Measurements from ENCODE around the gene TEKT3.

TEKT3 gene

DNA sequence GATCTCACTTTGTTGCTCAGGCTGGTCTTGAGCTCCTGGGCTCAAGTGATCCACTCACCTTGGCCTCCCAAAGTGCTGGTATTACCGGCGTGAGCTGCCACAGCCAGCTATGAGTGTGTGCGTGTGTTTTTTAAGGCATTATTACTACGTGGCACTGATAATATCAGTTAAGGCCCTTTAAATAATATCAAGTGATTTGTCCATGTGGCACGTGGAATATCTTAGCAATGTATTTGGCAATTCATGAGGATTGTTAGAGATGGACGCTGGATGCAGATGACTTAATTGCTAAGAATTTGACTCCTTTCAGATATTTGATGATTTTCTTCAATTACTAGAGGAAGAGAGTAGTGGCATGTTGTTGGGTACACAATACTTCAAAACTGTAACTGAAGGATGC is 50.8 kb downstream of the TEKT3 start:
- no peak for DNase-seq (ENCODE audit: low spot score)

DNA sequence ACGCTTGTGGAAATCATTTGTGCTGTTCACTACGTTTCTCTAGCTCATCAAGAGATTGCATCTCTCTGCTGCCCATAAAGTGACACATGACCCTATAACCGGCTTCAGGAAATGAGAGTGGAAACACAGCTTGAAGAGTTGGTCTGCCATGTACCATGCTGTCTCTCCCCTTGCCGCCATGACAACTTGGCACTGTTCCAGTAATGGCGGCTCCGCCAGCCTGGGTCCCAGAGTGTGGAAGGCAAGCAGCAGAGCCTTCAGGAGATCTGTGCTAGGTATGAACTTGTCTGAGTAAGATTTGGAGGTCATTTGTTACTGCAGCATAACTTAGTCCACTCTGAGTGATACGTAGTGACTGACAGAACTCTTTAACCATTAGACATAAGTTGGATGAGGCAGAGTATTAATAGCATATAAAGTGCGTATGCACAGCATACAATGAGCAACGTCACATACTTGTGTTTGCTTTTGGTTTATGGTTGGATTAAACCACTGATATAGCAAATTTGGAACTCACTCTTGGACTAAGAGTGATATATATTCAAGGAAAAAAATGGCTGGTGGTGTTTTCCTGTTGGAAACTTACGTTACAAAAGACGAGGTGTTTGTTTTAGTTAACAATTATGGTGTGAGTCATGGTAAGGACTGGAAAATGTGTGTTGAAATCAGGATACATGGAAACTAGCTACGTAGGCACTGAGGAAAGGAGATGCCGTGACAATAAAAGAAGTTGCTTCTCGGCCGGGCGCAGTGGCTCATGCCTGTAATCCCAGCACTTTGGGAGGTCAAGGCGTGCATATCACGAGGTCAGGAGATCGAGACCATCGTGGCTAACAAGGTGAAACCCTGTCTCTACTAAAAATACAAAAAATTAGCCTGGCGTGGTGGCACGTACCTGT is 51.9 kb downstream of the TEKT3 start:
- no peak for DNase-seq (ENCODE audit: low spot score)

DNA sequence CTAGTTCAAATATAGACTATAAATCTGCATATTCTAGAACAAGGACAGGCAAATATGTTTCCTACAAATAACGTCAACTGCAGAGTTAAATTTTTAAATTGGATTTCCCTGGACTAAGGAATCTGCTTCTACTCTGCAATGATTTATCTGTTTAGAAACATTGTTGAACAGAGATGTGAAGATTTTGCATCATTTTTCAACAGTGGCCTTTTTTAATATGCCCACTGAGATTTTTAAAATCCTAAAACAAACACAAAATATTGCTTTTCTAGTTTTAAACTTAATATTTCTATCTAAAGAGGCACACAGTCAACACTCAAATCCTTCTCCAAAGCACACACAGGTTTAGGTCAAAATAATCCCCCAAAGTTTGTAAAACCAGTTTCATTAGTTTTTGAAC is 52.5 kb downstream of the TEKT3 start:
- no peak for DNase-seq (ENCODE audit: low spot score)

DNA sequence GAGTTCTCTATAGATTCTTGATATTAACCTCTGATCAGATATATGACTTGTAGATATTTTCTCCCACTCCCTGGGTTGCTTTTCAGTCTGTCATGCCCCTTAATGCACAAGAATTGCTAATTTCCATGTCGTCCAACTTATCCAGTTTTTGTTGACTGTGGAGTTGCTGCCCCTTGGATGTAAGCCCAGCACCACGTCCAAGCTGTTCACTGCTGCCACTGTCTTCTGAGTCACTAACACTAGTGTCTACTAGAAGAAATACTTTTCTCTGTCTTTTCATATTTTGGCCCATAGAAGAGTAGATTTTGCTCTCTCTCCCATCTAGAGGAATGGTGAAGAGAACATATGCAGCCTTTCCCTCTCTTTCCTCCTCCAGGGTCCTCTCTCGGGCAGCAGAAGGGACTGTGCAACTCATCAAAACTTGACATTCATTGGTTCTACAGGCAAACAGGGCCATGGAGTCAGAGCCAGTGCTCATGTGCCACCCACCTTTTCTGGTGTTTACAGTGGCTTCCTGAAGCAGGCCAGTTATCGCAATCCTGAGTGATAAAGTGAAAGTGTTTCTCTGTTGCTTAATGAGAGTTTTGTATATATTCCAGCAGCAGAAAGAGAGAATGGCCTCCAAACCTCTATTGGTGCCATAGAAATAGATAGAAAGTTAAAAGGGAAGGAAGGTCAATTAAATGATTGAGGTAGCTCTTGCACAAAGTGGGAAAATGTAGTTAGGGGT is 53.7 kb downstream of the TEKT3 start:
- DNase-seq (ENCODE audit: low spot score) = no peak

DNA sequence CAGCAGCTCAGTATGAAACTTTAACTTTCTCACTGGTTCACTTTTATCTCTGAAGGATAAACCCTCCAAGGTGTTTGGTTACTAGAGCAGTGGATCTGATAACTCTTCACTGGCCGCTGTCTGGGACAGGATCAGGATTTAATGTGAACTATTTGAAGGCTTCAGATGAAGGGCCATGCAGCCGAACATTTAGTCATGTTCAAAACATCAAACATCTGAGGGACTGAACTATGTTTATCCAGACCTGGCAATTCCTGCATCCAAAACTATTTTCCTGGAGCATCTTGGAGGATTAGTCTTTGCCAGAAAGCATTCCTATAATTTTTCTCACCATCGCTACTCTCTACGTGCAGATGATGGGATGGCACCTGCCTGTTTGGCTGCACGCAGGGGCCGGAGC is 55.9 kb downstream of the TEKT3 start:
- DNase-seq (ENCODE audit: low spot score) = no peak

DNA sequence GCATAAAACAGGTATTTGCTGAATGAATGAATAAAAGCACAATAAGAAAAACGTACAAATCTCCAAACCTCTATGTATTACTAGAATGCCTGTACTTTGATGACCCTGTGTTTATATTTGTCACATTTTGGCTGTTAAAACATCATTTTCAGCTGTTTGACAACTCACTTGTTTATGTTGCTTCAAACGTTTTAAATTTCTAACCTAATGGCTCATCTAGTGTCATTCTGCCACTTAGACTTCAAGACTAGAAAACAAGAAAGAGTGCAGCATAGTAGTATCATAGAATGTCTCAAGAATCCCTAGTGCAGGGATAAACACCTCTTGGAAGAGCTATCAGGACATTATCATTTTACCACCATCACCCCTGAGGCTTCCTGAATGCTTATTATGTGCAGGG is 56.9 kb downstream of the TEKT3 start:
- no peak for DNase-seq (ENCODE audit: low spot score)

DNA sequence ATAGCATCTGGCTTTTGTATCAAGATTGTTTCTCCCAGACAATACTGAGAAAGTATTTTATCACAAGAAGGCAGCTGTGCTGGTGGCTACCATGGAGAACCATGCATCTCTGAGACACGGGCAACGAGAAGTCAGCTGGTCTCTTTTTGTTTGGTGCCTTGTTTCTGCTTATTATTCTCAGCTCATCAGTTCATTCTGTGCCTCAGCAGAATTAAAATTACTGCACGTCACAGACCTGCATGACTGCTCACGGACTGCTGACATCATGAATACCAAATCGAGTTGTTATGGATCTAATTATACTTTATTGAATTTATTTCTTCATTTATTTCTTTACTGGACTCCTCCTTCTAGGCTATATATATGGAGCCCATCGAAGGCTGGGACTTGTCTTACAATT is 57.3 kb downstream of the TEKT3 start:
- no peak for DNase-seq (ENCODE audit: low spot score)

DNA sequence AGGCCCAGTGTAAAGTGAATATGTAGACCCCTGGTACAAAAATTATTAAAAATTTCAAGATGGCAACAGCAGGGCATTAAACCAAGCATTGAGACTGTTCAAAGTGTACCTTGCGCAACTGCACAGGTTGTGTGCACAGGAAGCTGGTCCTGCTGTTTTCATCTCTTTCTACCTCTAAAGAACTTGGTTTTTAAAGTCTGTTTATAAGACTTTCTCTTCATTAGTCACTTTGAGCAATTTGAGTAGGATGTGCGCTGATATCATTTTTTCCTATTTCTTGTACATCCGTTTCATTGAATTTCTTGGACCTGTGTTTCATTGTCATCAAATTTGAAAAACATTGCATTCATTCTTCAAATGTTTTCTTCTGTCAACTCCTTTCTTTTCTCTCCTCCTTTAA is 59.5 kb downstream of the TEKT3 start:
- DNase-seq (ENCODE audit: low spot score) = no peak

DNA sequence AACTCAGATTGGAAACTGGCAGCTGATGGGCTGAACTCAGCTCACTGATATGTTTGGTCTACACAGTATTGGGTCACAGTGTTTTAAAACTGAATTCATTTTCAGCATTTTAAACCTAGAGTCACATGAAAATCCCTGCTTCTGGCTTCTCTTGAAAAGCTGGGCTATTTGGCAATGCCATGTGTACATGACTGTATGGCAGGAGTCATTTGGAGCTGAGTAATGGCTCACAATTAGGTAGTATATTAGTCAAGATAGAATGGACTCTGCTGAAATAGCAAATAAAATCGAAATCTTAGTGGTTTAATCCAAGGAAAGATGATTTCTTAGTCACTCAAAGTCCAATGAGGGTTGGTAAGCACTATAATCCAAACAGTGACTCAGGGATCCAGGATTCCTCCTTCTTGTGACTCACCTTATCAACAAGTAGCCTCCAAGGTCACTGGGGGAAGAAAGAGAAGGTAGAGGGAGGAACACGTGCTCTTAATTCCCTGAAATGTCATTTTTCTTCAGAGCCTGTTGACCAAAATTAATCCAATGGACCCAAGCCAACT is 62.4 kb downstream of the TEKT3 start:
- DNase-seq (ENCODE audit: low spot score) = no peak

DNA sequence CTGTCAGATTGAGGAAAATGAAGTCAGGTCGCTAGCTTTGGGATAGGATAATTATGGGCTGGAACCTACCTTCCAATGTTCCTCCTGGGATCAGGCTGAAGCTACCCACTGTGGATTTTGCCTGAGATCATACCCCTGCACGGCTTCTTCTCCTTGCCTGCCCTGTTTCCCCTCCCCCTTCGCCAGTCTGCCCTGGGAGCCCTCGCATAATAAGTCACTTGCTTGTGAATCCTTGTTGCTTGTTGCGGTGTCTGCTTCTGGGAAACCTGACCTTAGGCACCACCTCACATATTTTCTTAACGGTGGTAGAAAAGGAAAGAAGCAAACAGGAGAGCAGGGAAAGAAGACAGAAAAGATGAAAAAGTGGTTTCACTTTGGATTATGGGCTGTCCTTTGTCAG is 63.0 kb downstream of the TEKT3 start:
- no peak for DNase-seq (ENCODE audit: low spot score)

DNA sequence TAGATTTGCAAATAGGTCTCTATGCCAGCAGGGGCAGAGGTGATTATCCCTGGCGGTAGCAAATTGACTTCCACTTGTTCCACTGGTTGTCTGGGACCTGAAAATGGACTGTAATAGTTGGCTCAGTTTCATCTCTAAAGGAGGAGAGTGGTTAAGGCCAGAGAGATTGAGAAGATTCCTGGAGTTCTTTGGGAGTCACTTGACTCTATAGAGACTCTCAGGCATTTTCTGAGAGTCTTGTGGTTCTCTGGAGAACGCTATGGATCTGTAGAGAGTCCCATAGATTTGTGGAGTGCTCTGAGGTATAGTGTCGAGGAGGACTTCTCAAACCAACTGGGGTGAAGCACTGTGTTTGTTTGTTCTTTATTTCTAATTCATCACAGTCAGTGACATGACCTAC is 67.4 kb downstream of the TEKT3 start:
- no peak for DNase-seq (ENCODE audit: low spot score)

DNA sequence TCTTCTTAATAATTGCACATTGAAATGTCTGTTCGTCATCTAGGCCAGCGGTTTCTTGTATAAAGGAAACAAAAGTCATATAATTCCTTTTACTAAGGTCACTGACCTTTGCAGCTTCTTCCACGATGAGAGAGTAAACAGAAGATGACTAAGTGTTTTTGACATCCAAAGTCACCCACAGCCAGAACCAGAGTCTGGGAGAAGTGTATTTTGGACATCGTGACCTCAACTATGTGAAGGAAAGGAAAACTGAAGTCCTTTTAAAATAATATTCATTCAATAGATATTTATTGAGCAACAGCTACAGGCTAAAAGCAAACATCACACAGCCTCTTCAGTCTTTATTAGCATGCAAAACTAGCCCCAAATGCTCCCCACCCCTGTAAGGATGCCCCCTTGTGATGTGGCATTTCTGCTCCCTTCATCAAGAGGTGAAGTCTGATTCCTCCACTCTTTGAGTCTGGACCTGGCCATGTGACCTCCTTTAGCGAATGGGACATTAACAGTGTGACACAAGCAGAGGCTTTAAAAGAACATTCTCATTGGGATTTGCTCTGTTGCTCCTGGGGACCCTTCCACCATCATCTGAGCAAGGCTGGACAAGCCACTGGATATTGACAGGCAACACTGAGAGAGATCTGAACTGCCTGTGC is 68.1 kb downstream of the TEKT3 start:
- DNase-seq (ENCODE audit: low spot score) = no peak

DNA sequence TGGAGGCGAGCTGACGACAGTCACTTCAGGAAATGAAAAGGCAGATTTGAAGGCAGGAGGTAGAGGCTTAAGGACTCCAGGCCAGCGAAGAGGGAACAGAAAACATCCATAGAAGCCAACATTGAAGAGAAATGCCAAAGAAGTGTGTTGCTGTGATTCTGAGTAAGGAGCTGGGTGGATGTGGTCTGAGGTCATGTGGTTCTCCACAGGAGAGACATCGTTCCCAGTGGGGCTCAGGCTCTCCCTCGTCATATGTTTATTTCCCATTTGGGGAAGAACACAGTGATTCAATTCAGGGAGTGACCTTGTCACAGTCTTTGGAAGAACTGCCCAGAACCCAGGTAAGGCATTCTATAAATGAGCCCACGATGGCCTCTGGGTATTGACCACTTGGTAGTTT is 69.7 kb downstream of the TEKT3 start:
- DNase-seq (ENCODE audit: low spot score) = no peak

DNA sequence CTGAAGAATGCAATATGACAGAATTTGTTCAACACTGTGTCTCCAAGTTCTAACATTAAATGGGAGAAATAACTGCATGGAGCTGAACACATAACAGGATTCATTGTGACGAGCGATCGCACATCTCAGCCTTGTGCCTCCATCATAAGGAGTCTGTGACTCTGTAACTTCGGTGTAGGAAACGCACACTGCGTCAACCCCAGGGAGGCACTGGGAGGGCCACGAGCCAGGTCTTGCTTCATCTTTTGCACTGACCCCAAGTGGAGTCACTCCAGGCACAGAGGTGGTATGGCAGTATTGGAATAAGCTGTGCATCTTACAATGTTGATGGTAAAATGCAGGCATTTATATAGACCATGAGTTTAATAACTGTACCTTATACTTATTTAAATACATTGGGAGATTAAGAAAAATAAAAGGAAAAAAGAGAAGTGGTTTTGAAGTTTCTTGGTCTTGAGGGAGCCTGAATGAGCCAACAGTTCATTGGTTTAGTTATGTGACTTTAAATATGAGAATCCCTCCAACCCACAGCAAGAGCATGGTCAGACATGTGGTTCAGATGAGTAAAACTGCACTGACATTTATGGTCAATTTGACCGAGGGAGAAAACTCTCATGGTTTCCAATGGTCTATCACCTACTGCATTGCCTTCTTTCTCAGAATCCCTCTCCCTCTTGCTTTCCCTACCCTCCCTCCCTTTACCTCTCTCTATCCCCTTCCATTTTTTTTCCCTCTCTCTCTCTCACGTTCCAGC is 70.6 kb downstream of the TEKT3 start:
- DNase-seq (ENCODE audit: low spot score) = no peak

DNA sequence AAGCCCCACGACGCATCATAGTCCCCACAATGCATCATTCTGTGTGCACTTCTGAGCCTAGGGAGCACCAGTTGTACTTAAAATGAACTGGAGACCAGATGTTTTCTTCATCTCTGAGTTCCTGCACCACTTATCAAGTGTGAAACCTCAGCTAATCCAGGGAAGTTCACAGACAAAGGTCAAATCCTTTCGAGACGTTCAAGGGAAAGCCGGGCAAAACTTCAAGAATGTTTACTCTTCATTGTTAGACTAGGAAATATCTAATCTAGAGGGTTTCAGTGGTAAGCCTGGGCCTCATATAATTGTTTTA is 71.7 kb downstream of the TEKT3 start:
- no peak for DNase-seq (ENCODE audit: low spot score)

DNA sequence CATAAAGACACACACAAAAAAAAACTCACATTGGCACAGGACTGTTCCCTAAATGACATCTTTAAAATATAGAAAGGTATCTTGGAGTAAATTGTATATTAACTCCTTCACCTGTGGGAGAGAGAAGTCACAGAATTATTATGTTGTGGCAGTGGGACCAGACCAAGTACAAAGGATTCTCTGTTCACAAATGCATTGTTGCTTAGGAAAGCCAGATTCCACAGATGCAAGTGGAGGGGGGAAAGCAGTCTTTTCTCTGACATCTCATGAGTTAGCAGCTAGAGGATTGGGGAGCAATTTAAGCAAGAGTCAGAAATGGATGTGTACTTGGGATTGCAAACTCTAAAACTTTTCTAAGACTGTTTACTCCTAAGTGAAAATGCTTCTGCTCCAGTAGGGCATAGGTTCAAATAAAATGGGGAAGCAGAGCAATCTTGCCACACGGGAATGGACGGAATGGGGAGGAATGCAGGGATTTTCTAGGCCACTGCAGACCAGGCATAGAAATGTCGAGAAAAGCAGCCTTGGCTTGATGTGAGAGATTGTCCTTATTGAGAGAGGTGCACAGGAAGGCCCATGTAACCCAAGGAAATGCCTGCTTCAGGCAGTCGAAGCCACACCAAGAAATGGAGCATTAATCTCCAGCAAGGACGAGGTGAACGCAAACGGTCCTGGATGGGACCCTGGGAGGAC is 72.2 kb downstream of the TEKT3 start:
- no peak for DNase-seq (ENCODE audit: low spot score)

DNA sequence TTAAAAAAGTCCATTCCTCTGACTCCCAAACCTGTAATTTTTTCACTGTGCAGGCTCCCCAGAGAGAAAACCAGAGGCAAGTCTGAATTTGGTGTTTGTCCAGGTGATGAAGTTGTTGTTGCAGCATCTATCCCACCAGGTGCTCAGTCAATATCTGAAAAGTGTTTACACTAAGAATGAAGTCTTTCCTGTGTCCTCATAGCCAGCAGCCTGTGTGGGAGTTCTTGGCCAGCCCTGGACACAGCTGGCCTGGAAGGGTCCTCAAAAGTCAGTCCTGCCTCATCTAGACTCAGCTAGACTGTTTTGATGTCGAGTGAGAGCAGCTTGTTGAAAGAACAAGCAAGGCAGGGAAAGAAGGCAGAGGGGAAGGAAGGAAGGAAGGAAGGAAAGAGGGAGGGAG is 72.9 kb downstream of the TEKT3 start:
- DNase-seq (ENCODE audit: low spot score) = no peak

DNA sequence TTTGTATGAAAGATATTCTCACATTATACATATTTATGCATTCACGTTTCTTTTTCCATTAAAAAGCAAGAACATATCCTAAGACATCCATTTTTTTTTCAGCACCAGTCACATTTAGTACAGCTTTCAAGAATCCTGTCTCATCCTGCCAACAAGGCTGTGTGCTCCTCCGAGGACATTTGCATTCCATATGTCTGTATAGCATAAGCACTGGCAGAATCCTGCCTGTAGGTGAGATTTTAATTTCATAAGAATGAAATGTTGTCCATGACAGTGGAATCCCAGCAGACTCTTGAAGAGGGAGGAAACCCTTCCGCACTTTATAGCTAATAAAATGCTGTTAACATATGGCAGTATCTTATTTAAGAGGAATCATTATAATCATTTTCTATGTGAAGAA is 73.4 kb downstream of the TEKT3 start:
- DNase-seq (ENCODE audit: low spot score) = no peak

DNA sequence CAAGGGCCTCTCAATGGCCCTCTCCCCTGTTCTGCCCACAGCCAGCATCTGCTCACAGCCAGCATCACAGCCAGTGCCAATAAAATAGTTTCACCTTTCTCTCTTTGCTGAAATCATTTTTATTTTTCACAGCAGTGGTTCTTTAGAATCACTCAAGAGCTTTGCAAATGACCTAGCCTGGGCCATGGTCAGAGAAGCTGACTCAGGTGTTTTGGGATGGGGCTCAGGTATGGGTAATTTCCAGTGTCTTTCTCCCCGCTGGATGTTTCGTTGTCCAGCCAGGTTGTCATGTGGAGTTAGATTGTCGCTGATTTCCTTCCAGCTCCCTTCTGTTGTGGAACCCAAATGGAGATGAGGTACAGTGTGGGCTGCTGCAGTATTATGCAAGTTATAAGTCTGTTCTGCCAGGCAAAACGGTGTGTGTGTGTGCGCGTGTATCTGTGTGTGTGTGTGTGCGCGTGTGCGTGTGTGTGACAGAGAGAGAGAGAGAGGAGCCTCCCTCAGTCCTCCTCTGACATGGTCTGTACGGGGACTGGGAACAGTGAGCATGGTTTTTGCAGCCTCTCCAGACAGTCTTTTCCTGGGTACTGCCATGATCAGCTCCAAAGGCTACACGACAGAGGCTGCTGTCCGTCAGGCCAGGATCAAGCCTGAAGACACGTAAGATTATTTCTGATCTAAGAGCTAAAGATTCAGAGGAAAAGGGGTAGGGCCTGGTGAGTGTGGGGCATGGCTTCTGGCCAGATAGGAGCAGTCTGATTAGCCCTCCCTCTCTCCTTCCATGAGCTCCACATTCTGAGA is 74.9 kb downstream of the TEKT3 start:
- DNase-seq (ENCODE audit: low spot score) = no peak

DNA sequence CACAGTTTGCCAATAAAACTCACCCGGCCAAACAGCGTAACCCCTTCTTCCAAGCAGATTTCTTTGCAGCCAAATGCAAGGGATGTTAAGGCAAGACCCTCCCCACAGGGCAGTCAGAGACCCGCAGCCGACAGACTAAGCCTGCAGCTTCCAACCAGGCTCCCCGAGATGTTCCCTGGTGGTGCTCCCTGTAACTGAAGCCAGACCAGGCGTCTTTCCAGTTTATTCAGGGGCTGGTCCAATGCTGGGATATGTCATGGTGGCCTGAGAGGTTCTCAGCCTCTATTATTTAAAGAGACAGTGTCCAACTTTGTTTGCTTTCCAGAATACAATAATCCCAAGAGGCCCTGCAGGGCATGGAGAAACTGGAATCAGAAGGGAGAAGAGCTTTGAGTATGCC is 76.3 kb downstream of the TEKT3 start, which contains the start of gene PMP22:
TSS of gene PMP22 (minus strand) at position 196 of the 400 bp plus-strand sequence. CDS start 4,599 bp downstream, outside the sequence.
- no peak for DNase-seq (ENCODE audit: low spot score)

DNA sequence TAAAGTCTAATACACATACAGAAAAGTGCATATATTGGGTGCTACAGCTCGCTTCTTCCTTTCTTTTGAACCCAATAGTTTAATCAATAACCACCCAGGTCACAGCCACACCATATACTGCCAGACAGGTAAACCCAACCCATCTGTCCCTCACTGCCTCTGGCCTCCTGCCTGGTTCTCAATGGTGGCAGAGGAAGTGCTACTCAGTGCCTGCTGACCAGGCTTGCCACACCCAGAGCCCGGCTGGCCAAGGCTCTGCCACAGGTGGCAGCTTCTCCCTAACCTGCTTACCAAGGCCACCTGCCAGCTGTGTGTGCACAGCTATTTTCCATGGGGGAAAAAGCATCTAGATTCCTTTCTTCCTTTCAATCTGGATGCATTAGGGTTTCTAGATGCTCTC is 76.9 kb downstream of the TEKT3 start:
- DNase-seq (ENCODE audit: low spot score) = no peak
